GM12874 (cell line): ENCODE measurements around the gene BHLHA15.
A peak's percentile ranks its signal among the peaks of the same experiment; 100 is the strongest.

ENCODE experiments used
- CTCF ChIP-seq: IDR thresholded peaks from 2 replicates; pipeline ENCODE4 v1.5.1; 2011; ENCODE audit warnings: low read depth, mild to moderate bottlenecking, control low read depth, low read length, moderate library complexity; ENCODE audit not compliant: insufficient read depth

BHLHA15 gene

GRCh38 chr7:98236355-98237185 lies 25.3 kb downstream of the BHLHA15 start:
- no peak for TF ChIP-seq CTCF

- TF ChIP-seq CTCF = no peak
Measured at GRCh38 chr7:98238076-98238475, 26.8 kb downstream of the BHLHA15 start.

- no peak for TF ChIP-seq CTCF
Measured at GRCh38 chr7:98238976-98239375, 27.7 kb downstream of the BHLHA15 start.

GRCh38 chr7:98240961-98241673 lies 29.9 kb downstream of the BHLHA15 start:
- peak; percentile 84 for TF ChIP-seq CTCF

- no peak for TF ChIP-seq CTCF
Measured at GRCh38 chr7:98241674-98242241, 30.5 kb downstream of the BHLHA15 start.

GRCh38 chr7:98242342-98242741 lies 31.1 kb downstream of the BHLHA15 start:
- no peak for TF ChIP-seq CTCF

GRCh38 chr7:98242934-98243333 lies 31.7 kb downstream of the BHLHA15 start:
- TF ChIP-seq CTCF = no peak
